AG09319 (cell line): ENCODE results near the gene CTIF.
"Not testable (repeated sequence)": the region's sequence is repeated elsewhere in the genome, so short reads cannot be mapped to it uniquely, and the experiment has no call there.

Experiments
- DNase-seq: peaks from one replicate; pipeline ENCODE4 v3.0.0-alpha.2; 2010; ENCODE audit warnings: low read depth; ENCODE audit errors: extremely low read depth
- TF ChIP-seq, protein P1 (sequence below): IDR thresholded peaks from 2 replicates; pipeline ENCODE4 v1.5.1; 2011; ENCODE audit warnings: low read depth, mild to moderate bottlenecking, inconsistent platforms, low read length, moderate library complexity

The CTIF gene

DNA sequence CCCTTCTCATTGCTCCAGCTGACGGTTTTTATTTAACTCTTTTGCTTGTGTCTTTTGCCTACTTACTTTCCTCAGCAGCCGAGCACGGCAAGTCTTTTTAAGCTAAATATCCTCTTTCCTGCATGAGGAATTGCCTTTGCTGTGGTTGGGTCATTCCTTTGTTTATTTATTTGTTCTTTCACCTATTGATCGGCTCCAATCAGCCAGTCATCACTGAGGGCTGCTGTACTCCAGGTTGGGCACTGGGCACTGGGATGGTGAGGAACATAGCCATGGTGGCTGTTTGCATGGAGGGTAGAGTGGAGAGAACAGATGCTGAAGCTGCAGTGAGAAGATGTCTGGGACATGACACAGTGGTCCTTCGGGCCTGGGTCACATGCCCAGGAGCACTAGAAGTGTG, 105.2 kb downstream of the CTIF start:
- TF ChIP-seq, protein P1, sequence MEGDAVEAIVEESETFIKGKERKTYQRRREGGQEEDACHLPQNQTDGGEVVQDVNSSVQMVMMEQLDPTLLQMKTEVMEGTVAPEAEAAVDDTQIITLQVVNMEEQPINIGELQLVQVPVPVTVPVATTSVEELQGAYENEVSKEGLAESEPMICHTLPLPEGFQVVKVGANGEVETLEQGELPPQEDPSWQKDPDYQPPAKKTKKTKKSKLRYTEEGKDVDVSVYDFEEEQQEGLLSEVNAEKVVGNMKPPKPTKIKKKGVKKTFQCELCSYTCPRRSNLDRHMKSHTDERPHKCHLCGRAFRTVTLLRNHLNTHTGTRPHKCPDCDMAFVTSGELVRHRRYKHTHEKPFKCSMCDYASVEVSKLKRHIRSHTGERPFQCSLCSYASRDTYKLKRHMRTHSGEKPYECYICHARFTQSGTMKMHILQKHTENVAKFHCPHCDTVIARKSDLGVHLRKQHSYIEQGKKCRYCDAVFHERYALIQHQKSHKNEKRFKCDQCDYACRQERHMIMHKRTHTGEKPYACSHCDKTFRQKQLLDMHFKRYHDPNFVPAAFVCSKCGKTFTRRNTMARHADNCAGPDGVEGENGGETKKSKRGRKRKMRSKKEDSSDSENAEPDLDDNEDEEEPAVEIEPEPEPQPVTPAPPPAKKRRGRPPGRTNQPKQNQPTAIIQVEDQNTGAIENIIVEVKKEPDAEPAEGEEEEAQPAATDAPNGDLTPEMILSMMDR, result no peak
- DNase-seq, result no peak

DNA sequence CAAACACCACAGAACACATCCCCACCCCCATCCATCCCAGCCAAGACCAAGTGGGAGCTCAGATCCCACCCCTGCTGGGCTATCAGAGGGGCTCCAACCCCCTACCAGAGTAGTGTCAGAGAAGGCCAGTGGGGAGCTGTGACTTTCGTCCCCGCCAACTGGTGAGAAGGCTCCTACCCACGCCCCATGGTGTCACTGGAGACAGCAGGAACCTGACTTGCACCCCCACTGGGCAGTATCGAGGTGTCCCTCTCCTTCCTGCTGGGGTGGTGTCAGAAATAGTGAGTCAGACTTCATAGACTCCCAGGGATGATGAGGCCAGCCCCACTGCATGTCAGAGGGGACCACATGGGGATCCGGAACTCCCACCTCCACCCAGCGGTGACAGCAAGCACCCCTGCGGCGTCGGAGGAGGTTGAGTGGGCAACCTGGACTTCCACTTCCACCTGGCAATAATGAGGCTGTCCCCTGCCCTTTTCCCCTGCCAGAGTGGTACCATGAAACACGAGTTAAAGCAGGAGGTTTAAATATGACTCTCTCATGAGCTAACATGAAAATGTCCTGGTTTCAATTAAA, 106.7 kb downstream of the CTIF start:
- TF ChIP-seq, protein P1, result no peak
- no peak for DNase-seq

DNA sequence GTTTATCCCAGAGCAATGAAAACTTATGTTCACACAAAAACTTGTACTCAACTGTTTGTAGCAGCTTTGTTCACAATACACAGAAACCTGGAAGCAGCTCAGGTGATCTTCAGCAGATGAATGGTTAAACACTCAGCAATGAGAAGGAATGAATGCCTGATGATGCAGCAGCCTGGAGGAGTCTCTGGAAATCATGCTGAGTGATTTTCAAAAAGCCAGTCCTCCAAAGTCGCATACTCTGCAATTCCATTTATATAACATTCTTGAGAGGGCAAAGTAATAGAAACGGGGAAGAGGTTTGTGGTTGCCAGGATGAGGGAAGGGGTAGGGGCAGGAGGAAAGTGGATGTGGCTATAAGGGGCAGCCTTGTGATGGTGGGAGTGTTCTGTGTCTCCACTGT, 108.1 kb downstream of the CTIF start:
- no peak for DNase-seq
- TF ChIP-seq, protein P1, result no peak

DNA sequence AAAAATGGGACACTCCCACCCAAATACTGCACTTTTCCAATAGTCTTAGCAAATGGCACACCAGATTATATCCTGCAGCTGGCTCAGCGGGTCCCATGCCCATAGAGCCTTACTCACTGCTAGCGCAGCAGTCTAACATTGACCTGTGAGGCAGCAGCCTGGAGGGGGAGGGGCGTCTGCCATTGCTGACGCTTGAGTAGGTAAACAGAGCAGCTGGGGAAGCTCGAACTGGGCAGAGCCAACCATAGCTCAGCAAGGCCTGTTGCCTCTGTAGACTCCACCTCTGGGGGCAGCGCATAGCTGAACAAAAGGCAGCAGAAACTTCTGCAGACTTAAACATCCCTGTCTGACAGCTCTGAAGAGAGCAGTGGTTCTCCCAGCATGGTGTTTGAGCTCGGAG, 110.4 kb downstream of the CTIF start:
- TF ChIP-seq, protein P1, result no peak
- no peak for DNase-seq

DNA sequence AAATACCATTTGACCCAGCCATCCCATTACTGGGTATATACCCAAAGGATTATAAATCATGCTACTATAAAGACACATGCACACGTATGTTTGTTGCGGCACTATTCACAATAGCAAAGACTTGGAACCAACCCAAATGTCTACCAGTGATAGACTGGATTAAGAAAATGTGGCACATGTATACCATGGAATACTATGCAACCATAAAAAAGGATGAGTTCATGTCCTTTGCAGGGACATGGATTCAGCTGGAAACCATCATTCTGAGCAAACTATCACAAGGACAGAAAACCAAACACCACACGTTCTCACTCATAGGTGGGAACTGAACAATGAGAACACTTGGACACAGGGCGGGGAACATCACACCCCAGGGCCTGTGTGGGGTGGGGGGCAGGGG, 115.8 kb downstream of the CTIF start:
- not testable (repeated sequence) for DNase-seq

DNA sequence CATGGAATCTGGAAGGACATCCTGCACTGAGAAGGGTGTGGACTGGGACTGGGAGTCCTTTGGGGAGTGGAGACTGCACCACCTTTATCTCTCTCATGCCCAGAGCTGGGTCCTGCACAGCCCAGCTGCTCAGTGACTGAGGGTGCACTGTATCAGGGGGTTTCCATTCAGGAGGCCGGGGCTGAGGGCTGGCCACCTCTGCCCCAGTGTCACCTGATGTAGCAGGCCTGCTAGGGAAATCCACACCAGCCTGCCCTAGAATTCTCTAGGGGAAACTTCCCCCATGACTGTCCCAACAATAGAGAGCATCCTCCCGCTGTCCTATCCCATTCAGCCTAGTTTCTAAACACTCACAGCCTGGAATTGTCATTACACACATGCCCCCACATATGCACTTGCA, 116.7 kb downstream of the CTIF start:
- DNase-seq, result no peak
- TF ChIP-seq, protein P1, result no peak

DNA sequence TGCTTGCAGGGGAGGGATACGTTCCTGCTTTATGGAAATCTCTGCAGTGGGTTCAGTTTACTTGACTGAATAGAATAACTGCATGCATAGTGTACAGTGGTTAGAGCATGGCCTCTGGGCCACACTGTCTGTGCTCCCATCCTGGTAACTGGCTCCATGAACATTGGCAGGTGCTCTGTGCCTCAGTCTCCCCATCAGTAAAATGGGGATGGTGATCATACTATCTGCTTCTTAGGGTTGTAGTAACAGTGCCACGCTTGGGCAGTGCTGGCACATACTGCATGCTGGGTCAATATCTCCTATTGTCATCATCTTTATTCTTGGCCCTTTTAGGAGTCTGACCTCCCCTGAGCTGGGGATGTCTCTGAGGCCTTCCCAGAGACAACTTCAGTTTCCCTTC, 117.3 kb downstream of the CTIF start:
- TF ChIP-seq, protein P1, result no peak
- DNase-seq, result no peak

DNA sequence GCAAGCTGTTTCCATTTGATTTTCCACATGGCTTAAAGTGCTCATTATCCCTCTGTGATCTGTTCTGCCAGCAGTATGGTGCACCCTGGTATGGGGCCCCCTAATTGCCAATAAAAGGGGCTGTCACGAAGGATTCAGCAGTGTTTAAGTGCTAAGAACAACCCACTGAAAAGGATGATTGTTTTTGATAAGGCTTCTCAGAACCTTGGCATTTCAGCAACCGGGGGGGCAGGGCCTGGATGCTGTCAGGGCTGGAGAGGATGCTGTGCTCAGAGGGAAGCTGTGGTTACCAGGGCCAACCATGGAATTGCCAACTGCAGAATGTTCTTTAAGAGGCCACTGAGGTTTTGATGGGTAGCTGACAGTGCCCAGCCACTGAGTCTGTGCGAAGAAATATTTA, 117.8 kb downstream of the CTIF start:
- no peak for DNase-seq
- TF ChIP-seq, protein P1, result no peak
